Fibroblast of pulmonary artery (primary cell): ENCODE results near the gene AKR1B15.

Source experiments
- DNase-seq: peaks from one replicate; pipeline ENCODE4 v3.0.0-alpha.2; 2010; ENCODE audit warnings: low read depth
- H3K4me3 ChIP-seq: replicated peaks from 2 replicates; pipeline ENCODE4 v1.5.1; 2011; ENCODE audit warnings: low read depth, mild to moderate bottlenecking, control low read depth, low read length, moderate library complexity
- TF ChIP-seq, protein P1 (sequence below): IDR thresholded peaks from 2 replicates; pipeline ENCODE4 v1.5.1; 2011; ENCODE audit warnings: mild to moderate bottlenecking, control low read depth, low read length, inconsistent platforms; ENCODE audit errors: missing control alignments

The AKR1B15 gene

DNA sequence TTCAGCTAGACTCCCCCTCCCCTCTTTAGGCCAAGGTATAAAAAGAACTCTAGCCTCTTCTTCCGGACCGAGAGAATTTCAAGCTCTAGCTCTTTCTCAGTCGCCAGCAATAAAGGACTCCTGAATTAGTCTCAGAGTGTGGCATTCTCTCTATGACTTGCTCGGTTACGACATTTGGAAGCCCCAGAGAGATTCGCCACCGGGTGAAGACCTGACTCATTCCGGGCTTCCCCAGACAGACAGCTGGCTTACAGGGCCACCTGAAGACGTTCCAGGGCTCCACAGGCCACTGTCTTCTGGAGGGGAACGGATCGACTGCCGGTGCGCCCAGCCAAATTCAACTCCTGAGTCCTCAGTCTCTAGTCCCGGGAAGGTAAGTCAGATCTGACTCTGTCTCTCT, at the start of gene AKR1B15:
AKR1B15 (plus strand) TSS at position 234 of the 400 bp plus-strand sequence. CDS start 15,510 bp downstream, outside the sequence.
- H3K4me3 ChIP-seq: no peak within 1 kb of the TSS
- DNase-seq: peak; percentile 10
- TF ChIP-seq, protein P1, sequence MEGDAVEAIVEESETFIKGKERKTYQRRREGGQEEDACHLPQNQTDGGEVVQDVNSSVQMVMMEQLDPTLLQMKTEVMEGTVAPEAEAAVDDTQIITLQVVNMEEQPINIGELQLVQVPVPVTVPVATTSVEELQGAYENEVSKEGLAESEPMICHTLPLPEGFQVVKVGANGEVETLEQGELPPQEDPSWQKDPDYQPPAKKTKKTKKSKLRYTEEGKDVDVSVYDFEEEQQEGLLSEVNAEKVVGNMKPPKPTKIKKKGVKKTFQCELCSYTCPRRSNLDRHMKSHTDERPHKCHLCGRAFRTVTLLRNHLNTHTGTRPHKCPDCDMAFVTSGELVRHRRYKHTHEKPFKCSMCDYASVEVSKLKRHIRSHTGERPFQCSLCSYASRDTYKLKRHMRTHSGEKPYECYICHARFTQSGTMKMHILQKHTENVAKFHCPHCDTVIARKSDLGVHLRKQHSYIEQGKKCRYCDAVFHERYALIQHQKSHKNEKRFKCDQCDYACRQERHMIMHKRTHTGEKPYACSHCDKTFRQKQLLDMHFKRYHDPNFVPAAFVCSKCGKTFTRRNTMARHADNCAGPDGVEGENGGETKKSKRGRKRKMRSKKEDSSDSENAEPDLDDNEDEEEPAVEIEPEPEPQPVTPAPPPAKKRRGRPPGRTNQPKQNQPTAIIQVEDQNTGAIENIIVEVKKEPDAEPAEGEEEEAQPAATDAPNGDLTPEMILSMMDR: no peak

DNA sequence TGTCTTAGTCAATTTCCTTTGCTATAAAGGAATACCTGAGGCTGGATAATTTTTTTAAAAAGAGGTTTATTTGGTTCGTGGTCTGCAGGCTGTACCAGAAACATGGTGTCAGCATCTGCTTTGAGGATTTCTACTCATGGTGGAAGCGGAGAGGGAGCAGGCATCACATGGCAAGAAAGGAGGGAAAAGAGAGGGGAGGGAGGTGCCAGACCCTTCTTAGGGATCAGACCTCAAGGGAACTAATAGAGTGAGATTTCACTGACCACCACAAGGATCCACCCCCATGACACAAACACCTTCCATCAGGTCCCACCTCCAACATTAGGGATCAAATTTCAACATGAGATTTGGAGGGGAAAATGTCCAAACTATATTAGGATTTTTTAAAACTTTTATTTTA, 48.5 kb upstream of the AKR1B15 start:
- TF ChIP-seq, protein P1: no peak
- no peak for DNase-seq
- no peak overlapping the region for H3K4me3 ChIP-seq

DNA sequence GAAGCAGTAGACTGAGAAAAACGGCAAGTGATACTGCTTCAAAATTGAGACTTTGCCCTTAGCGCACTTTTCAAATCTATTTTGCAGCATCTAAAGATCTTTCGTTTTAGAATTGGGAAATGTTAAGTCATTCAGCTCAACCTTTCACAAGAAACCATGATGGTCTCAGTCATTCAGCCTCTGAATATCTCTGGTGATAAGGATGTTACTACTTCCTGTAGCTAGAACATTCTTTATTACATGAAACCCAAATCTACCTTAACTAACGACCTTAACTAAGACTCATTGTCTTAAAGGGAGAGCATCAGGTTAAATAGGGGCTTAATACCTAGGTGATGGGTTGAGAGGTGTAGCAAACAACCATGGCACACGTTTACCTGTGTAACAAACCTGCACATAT, 47.9 kb upstream of the AKR1B15 start:
- no peak for DNase-seq
- H3K4me3 ChIP-seq: no peak overlapping the region
- TF ChIP-seq, protein P1: no peak

DNA sequence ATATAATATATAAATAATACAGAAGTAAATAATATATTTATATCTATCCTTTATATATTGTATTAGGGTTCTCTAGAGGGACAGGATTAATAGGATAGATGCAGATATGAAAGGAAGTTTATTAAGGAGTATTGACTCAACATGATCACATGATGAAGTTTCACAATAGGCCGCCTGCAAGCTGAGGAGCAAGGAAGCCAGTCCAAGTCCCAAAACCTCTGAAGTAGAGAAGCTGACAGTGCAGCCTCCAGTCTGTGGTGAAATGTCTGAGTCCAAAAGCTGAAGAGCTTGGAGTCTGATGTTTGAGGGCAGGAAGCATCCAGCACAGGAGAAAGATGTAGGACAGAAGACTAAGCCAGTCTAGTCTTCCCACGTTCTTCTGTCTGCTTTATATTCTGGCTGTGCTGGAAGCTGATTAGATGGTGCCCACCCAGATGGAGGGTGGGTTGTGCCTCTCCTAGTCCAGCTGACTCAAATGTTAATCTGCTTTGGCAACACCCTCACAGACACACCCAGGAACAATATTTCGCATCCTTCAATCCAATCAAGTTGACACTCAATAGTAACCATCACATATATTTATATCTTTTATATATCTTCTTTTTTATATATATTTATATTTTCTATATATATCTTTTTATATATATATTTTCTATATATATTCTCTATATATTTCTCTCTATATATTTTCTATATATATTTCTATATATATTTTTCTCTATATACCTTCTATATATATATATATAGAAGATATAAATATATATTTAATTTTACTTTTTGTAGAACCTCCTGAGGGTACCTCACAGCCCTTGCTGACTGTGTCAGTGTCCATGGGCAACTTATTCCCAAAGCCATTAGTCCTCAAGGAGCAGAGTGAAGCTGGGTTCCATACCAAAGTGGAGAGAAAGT, 46.2 kb upstream of the AKR1B15 start:
- TF ChIP-seq, protein P1: no peak
- H3K4me3 ChIP-seq: no peak overlapping the region
- DNase-seq: peak; percentile 82

DNA sequence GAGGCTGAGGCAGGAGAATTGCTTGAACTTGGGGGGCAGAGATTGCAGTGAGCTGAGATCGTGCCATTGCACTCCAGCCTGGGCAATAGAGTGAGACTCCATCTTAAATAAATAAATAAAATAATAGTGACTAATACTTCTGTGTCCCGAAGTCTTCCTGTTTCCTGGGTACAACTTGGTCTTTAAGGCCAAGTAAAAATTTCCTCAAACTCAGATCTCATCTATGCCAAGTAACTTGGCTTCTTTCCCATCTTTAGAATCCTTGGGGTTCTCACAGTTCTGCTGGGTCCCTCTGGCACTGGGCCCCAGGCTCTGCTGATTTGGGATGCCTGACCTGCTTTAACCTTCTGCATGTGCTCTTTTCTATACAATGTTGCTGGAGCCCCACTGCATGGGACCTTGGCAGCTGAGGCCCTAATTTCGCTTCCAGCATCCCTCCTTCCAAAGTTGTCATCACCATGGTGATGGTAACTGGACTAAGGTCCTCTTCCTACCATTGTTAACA, 44.2 kb upstream of the AKR1B15 start:
- H3K4me3 ChIP-seq: no peak overlapping the region
- DNase-seq: no peak
- TF ChIP-seq, protein P1: no peak

DNA sequence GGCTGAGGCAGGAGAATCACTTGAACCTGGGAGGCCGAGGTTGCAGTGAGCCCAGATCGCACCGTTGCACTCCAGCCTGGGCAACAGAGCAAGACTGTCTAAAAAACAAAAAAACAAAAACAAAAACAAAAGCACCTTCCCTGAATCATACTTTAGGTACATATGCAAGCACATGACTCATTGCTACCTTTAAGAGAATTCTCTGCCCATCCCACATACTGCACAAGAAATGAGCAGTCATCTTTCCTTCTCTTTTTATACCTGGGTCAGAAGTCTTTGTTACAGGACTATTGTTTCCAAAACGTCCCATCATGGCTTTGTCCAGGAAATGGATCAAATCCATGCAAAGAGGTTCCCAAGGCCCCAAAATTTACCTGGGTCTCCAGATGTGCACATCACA, 43.1 kb upstream of the AKR1B15 start:
- TF ChIP-seq, protein P1: no peak
- no peak overlapping the region for H3K4me3 ChIP-seq
- DNase-seq: no peak

DNA sequence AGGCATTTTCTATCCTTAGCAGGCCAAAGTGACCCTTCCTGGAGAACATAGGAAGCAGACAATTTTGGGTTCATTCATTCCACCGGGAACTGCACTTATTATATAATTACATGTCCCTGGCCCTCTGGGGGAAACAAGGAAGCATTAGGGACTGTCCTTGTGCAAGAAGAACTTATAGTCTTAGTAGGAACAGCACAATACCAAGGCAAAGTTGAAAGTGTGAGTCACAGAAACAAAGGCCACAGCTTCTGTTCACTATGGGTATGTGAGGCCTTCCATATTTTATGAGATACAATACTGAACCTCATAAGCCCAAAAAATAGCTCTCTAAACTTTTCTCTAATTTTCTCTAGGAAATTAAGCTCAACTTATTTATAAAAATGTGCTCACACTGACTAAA, 39.9 kb upstream of the AKR1B15 start:
- H3K4me3 ChIP-seq: no peak overlapping the region
- TF ChIP-seq, protein P1: no peak
- no peak for DNase-seq
